Suprapubic skin (tissue), 4 donors: ENCODE data around the gene ARID4B. TPM values are rescaled to one million over a fixed set of nuclear protein-coding genes. Genes with fewer than 3 reads are reported as not detected.

Experiments used
- DNase-seq, 2 donors: peaks; one replicate each; pipeline ENCODE4 v3.0.0-alpha.2; 2019; ENCODE audit warnings: low spot score in 2 of 2
- H3K27ac ChIP-seq: fragments of 200-600 bp; sonication (generic); one replicate; pipeline ENCODE4 v1.5.1; 2019
- H3K27me3 ChIP-seq: fragments of 200-600 bp; sonication (generic); one replicate; pipeline ENCODE4 v1.5.1; 2019
- H3K36me3 ChIP-seq: fragments of 200-600 bp; sonication (generic); one replicate; pipeline ENCODE4 v1.5.1; 2019
- H3K4me1 ChIP-seq: fragments of 200-600 bp; sonication (generic); one replicate; pipeline ENCODE4 v1.5.1; 2019
- H3K4me3 ChIP-seq: fragments of 200-600 bp; sonication (generic); one replicate; pipeline ENCODE4 v1.5.1; 2019; ENCODE audit warnings: mild to moderate bottlenecking
- H3K9me3 ChIP-seq: fragments of 200-600 bp; sonication (generic); one replicate; pipeline ENCODE4 v1.5.1; 2019
- EP300 ChIP-seq: sonication (generic); formaldehyde crosslinking; IDR thresholded peaks from one replicate; pipeline ENCODE4 v1.6.1; 2017; ENCODE audit warnings: antibody characterized with exemption
- POLR2A ChIP-seq, 2 donors: fragments of 450-650 bp; IDR thresholded peaks; one replicate each; pipeline ENCODE4 v1.6.1; 2017; ENCODE audit warnings: antibody characterized with exemption in 2 of 2, mild to moderate bottlenecking in 2 of 2, moderate library complexity in 2 of 2
- POLR2AphosphoS5 ChIP-seq, 3 donors: sonication (generic); formaldehyde crosslinking; IDR thresholded peaks; one replicate each; pipeline ENCODE4 v1.6.1; 2017; ENCODE audit warnings: antibody characterized with exemption in 3 of 3
- WGBS: methylation state at CpG from one replicate; pipeline ENCODE4 v1.1.5; 2018; 5-methylcytosine and 5-hydroxymethylcytosine counted together
- total RNA-seq, 4 donors: library from RNA; depleted of rRNA; stranded (reverse); fragments of >200 nt; gene quantifications; one replicate each; pipeline ENCODE4 v1.1.0, GENCODE V29; 2016
- TF ChIP-seq, protein P1 (sequence below), 2 donors: fragments of 200-600 bp in 1 of 2; fragments of 450-650 bp in 1 of 2; sonication (generic) in 1 of 2; IDR thresholded peaks; one replicate each; pipeline ENCODE4 v1.5.1; 2016 to 2019; ENCODE audit warnings: antibody characterized with exemption in 2 of 2, mild to moderate bottlenecking in 1 of 2, moderate library complexity in 1 of 2

Gene ARID4B
- total RNA-seq, 4 donors from 2014 or later: 21.4 to 62.7 (median 31.8) TPM

DNA sequence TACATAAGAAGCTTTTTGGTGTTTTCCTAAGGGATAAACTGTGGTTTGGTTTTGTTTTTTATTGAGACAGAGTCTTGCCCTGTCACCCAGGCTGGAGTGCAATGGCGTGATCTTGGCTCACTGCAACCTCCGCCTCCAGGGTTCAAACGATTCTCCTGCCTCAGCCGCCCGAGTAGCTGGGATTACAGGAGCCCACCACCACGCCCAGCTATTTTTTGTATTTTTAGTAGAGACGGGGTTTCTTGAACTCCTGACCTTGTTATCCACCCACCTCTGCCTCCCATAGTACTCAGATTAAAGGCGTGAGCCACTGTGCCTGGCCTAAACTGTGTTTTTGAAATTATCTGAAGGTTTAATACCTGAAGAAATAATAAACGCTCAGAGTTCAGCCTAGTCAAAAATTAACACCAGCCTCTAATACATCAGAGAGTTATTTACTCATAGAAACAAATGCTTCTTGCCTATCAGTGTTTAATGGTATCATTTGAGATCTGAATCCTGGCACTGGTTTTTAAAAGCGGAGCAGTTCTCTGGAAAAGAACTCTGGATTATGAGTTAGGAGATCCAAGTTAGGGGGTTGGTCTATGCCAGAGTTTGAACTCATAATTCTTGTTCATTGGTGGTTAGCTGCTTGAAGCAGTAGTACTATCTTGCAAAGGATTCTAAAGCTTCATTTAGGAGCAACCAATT lies 28.7 kb downstream of the ARID4B start:
- Histone ChIP-seq H3K4me3 (no peak overlapping the region), H3K36me3 (no peaks in the 10 kb centered on the region), H3K27ac (no peak overlapping the region), H3K4me1 (peaks cover 23% of the 10 kb centered on the region), H3K27me3 (no peaks in the 10 kb centered on the region), H3K9me3 (no peaks in the 10 kb centered on the region)
- TF ChIP-seq POLR2AphosphoS5 (IDR thresholded peaks at IDR 0.05) (no peak), EP300 (no peak), POLR2A (IDR thresholded peaks at IDR 0.05) (no peak)
- TF ChIP-seq, protein P1, sequence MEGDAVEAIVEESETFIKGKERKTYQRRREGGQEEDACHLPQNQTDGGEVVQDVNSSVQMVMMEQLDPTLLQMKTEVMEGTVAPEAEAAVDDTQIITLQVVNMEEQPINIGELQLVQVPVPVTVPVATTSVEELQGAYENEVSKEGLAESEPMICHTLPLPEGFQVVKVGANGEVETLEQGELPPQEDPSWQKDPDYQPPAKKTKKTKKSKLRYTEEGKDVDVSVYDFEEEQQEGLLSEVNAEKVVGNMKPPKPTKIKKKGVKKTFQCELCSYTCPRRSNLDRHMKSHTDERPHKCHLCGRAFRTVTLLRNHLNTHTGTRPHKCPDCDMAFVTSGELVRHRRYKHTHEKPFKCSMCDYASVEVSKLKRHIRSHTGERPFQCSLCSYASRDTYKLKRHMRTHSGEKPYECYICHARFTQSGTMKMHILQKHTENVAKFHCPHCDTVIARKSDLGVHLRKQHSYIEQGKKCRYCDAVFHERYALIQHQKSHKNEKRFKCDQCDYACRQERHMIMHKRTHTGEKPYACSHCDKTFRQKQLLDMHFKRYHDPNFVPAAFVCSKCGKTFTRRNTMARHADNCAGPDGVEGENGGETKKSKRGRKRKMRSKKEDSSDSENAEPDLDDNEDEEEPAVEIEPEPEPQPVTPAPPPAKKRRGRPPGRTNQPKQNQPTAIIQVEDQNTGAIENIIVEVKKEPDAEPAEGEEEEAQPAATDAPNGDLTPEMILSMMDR (IDR thresholded peaks at IDR 0.05): no peak
- 73% methylated on average over 10 of the region's 10 CpGs for WGBS
- DNase-seq: no peak

DNA sequence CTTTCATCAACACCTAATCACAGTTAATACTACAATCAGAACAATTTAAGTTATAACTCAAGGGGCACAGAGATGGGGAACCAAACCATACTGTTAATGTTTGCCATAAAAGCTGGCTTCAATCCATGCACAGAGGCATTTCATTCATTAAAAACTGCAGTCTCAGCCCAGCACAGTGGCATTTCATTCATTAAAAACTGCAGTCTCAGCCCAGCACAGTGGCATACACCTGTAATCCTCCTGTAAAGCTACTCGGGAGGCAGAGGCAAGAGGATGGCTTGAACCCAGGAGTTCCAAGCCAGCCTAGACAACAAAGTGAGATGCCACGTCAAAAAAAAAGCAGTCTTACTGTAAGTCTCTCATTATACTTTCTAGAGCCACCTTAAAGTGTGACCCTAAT lies 29.2 kb downstream of the ARID4B start:
- 46% methylated on average over 2 of the region's 2 CpGs for WGBS
- peaks cover 21% of the 10 kb centered on the region for H3K4me1 ChIP-seq
- H3K27ac ChIP-seq: no peak overlapping the region
- no peaks in the 10 kb centered on the region for H3K9me3 ChIP-seq
- no peak for DNase-seq
- H3K4me3 ChIP-seq: no peak overlapping the region
- no peaks in the 10 kb centered on the region for H3K36me3 ChIP-seq
- TF ChIP-seq POLR2AphosphoS5 (IDR thresholded peaks at IDR 0.05) (no peak), EP300 (no peak), POLR2A (IDR thresholded peaks at IDR 0.05) (no peak)
- TF ChIP-seq, protein P1 (IDR thresholded peaks at IDR 0.05): no peak
- no peaks in the 10 kb centered on the region for H3K27me3 ChIP-seq

DNA sequence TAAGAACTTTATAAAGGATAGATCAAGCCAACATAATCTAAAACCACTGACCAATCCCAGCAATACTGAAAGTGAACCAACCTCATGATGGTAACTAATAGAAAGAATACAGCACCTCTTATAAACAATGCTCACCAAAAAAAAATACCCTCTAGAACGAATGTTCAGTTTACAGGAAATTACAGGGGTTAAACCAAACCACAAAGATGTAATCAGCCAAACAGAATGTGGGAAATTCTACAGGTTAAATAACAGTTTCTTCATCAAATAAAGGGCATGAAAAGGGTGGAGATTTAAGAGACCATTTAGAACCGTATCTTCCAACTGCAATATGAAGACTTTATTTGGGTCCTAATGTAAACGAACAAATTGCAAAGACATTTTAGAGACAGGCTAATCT lies 30.4 kb downstream of the ARID4B start:
- Histone ChIP-seq H3K27ac (no peak overlapping the region), H3K36me3 (no peaks in the 10 kb centered on the region), H3K4me1 (peaks cover 26% of the 10 kb centered on the region), H3K27me3 (no peaks in the 10 kb centered on the region), H3K4me3 (no peak overlapping the region), H3K9me3 (no peaks in the 10 kb centered on the region)
- DNase-seq: no peak
- TF ChIP-seq, protein P1 (IDR thresholded peaks at IDR 0.05): no peak
- no peak for TF ChIP-seq POLR2AphosphoS5 (IDR thresholded peaks at IDR 0.05)
- TF ChIP-seq POLR2A (IDR thresholded peaks at IDR 0.05): no peak
- TF ChIP-seq EP300: no peak
- WGBS: 62% methylated on average over 3 of the region's 3 CpGs

DNA sequence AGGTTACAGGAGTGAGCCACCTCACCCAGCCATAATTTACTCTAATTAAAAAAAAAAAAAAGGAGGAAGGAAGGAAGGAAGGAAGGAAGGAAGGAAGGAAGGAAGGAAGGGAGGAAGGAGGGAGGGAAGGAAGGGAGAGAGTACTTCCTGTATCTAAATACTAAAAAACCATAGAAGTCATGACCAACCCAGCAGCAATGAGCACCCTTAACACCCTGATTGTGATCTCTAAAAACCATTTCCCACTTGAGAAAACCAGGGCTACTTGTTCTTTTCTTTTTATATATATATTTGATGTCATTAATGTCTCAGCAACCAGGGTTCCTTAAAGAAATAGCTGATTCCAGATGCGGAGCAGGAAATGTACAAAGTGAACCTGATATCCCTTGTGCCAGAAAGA lies 31.2 kb downstream of the ARID4B start:
- WGBS: 100% methylated on average over 1 of the region's 1 CpG
- H3K4me3 ChIP-seq: no peak overlapping the region
- no peaks in the 10 kb centered on the region for H3K36me3 ChIP-seq
- DNase-seq: no peak
- peaks cover 26% of the 10 kb centered on the region for H3K4me1 ChIP-seq
- TF ChIP-seq, protein P1 (IDR thresholded peaks at IDR 0.05): no peak
- TF ChIP-seq POLR2AphosphoS5 (IDR thresholded peaks at IDR 0.05) (no peak), EP300 (no peak), POLR2A (IDR thresholded peaks at IDR 0.05) (no peak)
- no peaks in the 10 kb centered on the region for H3K9me3 ChIP-seq
- H3K27me3 ChIP-seq: no peaks in the 10 kb centered on the region
- H3K27ac ChIP-seq: no peak overlapping the region

DNA sequence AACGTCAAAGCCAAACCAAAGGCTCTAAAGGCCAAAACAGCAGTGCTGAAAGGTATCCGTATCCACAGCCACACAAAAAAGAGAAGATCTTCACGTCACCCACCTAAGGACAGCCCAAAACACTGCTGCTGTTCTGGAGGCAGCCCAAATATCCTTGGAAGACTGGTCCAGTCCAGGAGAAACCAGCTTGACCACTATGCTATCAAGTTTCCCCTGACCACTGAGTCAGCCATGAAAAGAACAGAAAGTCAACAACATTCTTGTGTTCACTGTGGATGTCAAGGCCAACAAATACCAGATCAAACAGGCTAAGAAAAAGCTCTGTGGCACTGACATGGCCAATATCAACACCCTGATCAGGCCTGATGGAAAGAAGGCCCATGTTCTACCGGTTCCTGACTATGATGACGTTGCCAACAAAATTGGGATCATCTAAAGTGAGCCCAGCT lies 32.1 kb downstream of the ARID4B start:
- Histone ChIP-seq H3K4me3 (no peak overlapping the region), H3K4me1 (peaks cover 26% of the 10 kb centered on the region), H3K27ac (no peak overlapping the region), H3K27me3 (no peaks in the 10 kb centered on the region), H3K9me3 (no peaks in the 10 kb centered on the region), H3K36me3 (no peaks in the 10 kb centered on the region)
- 86% methylated on average over 5 of the region's 5 CpGs for WGBS
- no peak for TF ChIP-seq POLR2A (IDR thresholded peaks at IDR 0.05)
- DNase-seq: no peak
